GM23338 (cell line): ENCODE measurements around the gene JAZF1. TPM values are rescaled to one million over a fixed set of nuclear protein-coding genes. Genes with fewer than 3 reads are reported as not detected.

Source experiments
- ATAC-seq: fragments of 200-7000 bp; cut with Tn5 transposase; 3 replicates; pipeline ENCODE4 v1.9.1; 2020
- DNase-seq: peaks from one replicate; pipeline ENCODE4 v3.0.0-alpha.2; 2015; ENCODE audit warnings: low spot score
- H2AFZ ChIP-seq: fragments of 200-600 bp; sonication (generic); 2 replicates; pipeline ENCODE4 v1.8.0; 2016; ENCODE audit warnings: antibody characterized with exemption, mild to moderate bottlenecking, moderate library complexity
- H3F3A ChIP-seq: fragments of 200-600 bp; sonication (generic); replicated peaks from 2 replicates; pipeline ENCODE4 v1.8.0; 2017; ENCODE audit warnings: antibody characterized with exemption, mixed run types, low read depth
- H3K27ac ChIP-seq: fragments of 200-600 bp; sonication (generic); 2 replicates; pipeline ENCODE4 v1.6.1; 2016; ENCODE audit warnings: low read depth
- H3K27me3 ChIP-seq: fragments of 200-600 bp; sonication (generic); 2 replicates; pipeline ENCODE4 v1.8.0; 2016; ENCODE audit warnings: mild to moderate bottlenecking, mixed run types, moderate library complexity; ENCODE audit not compliant: insufficient read depth
- H3K36me3 ChIP-seq: fragments of 200-600 bp; sonication (generic); 2 replicates; pipeline ENCODE4 v1.8.0; 2016; ENCODE audit warnings: mild to moderate bottlenecking; ENCODE audit not compliant: insufficient read depth
- H3K4me1 ChIP-seq: fragments of 200-600 bp; sonication (generic); 2 replicates; pipeline ENCODE4 v1.8.0; 2016; ENCODE audit warnings: mild to moderate bottlenecking, moderate library complexity; ENCODE audit not compliant: insufficient read depth
- H3K4me2 ChIP-seq: fragments of 200-600 bp; sonication (generic); 2 replicates; pipeline ENCODE4 v1.7.1; 2017; ENCODE audit warnings: mixed run types
- H3K4me3 ChIP-seq: fragments of 200-600 bp; sonication (generic); 2 replicates; pipeline ENCODE4 v1.6.1; 2016; ENCODE audit warnings: mixed run types
- H3K79me2 ChIP-seq: fragments of 200-600 bp; sonication (generic); replicated peaks from 2 replicates; pipeline ENCODE4 v1.8.0; 2017; ENCODE audit warnings: mild to moderate bottlenecking; ENCODE audit not compliant: insufficient read depth
- H3K9me2 ChIP-seq: fragments of 200-600 bp; sonication (generic); 2 replicates; pipeline ENCODE4 v1.8.0; 2017; ENCODE audit not compliant: insufficient read depth
- H4K20me1 ChIP-seq: fragments of 200-600 bp; sonication (generic); replicated peaks from 2 replicates; pipeline ENCODE4 v1.8.0; 2017; ENCODE audit warnings: mild to moderate bottlenecking; ENCODE audit not compliant: insufficient read depth
- H3K27ac Mint-ChIP-seq: 2 replicates; pipeline ENCODE4 v1.8.0; 2020; ENCODE audit warnings: inconsistent platforms, mild to moderate bottlenecking, moderate library complexity, mixed read lengths
- H3K27me3 Mint-ChIP-seq: 3 replicates; pipeline ENCODE4 v1.8.0; 2022; ENCODE audit warnings: low read depth, mild to moderate bottlenecking, moderate library complexity, mixed read lengths, inconsistent platforms; ENCODE audit not compliant: insufficient read depth, poor library complexity
- H3K36me3 Mint-ChIP-seq: 3 replicates; pipeline ENCODE4 v1.8.0; 2021; ENCODE audit warnings: low read depth, mild to moderate bottlenecking, inconsistent platforms, moderate library complexity, mixed read lengths
- H3K4me1 Mint-ChIP-seq: 3 replicates; pipeline ENCODE4 v1.8.0; 2020; ENCODE audit warnings: mild to moderate bottlenecking, inconsistent platforms, mixed read lengths
- H3K4me3 Mint-ChIP-seq: 3 replicates; pipeline ENCODE4 v1.8.0; 2021; ENCODE audit warnings: moderate library complexity, mild to moderate bottlenecking, inconsistent platforms, mixed read lengths
- H3K9me3 Mint-ChIP-seq: 3 replicates; pipeline ENCODE4 v1.8.0; 2020; ENCODE audit warnings: moderate library complexity, mild to moderate bottlenecking, inconsistent platforms, mixed read lengths
- CREB1 ChIP-seq: fragments of 250-450 bp; sonication (Bioruptor Pico); IDR thresholded peaks from 2 replicates; pipeline ENCODE4 v1.5.0; 2020; ENCODE audit warnings: low read depth, mild to moderate bottlenecking, moderate library complexity
- EZH2 ChIP-seq: fragments of 200-600 bp; sonication (generic); IDR thresholded peaks from one replicate; pipeline ENCODE4 v1.8.0; 2017; ENCODE audit warnings: antibody characterized with exemption, mild to moderate bottlenecking, low read depth; ENCODE audit not compliant: unreplicated experiment
- EZH2phosphoT487 ChIP-seq: fragments of 200-600 bp; sonication (generic); IDR thresholded peaks from one replicate; pipeline ENCODE4 v1.8.1; 2018; ENCODE audit warnings: antibody characterized with exemption; ENCODE audit not compliant: unreplicated experiment
- POLR2AphosphoS5 ChIP-seq: IDR thresholded peaks from 2 replicates; pipeline ENCODE4 v1.6.1; 2016; ENCODE audit warnings: antibody characterized with exemption, low read depth
- STAT1 ChIP-seq: IDR thresholded peaks from one replicate; pipeline ENCODE4 v1.6.1; 2016; ENCODE audit warnings: antibody characterized with exemption; ENCODE audit not compliant: unreplicated experiment
- ZNF331 ChIP-seq: fragments of 250-450 bp; sonication (Bioruptor Pico); IDR thresholded peaks from 2 replicates; pipeline ENCODE4 v1.5.0; 2020; ENCODE audit warnings: low read depth, mild to moderate bottlenecking, moderate library complexity
- polyA plus RNA-seq: library from polyadenylated mRNA; unstranded; fragments of >200 nt; fragmentation: Nextera tagmentation; extraction: Ambion mirVana; gene quantifications from 2 replicates; pipeline ENCODE4 v1.2.1, GENCODE V29; 2016
- total RNA-seq: library from RNA; depleted of rRNA; stranded (reverse); fragments of >200 nt; shearing (Covaris generic); gene quantifications from 2 replicates; pipeline ENCODE4 v1.2.3, GENCODE V29; 2014
- TF ChIP-seq, protein P1 (sequence below): IDR thresholded peaks from one replicate; pipeline ENCODE4 v1.6.1; 2018; ENCODE audit warnings: antibody characterized with exemption; ENCODE audit not compliant: unreplicated experiment

Gene JAZF1
- total and polyA plus RNA-seq, 2 experiments from 2014 or later: 12.2 to 22.2 TPM

DNA sequence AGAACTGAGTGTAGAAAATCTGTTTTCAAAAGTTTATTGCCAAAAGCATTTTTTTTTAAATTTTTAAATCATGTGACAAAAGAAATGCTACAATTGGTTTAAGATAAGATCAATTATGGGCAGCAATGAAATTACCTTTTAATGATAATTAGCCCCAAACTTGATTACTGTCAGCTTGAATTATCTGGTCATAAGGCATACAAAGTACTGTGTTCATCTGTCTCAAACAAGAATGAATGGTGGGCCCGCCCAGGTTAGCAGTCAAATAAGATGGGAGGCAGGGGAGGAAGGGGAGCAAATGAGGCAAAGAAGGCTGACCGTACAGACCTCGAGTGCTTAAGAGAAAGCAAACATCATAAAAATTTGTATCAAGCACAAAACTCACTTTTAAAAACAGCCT is 68.1 kb downstream of the JAZF1 start:
- no peaks in the 10 kb centered on the region; the same call in 2 of the 3 replicates for H3K4me1 Mint-ChIP-seq
- Histone ChIP-seq H3K9me2 (no peaks in the 10 kb centered on the region; the same call in 1 of the 2 replicates), H3K36me3 (no peaks in the 10 kb centered on the region), H4K20me1 (no peaks in the 10 kb centered on the region; the same call in 1 of the 2 replicates), H3K4me1 (no peaks in the 10 kb centered on the region; the same call in 1 of the 2 replicates), H3K79me2 (peaks cover 24% of the 10 kb centered on the region), H2AFZ (no peak overlapping the region), H3K4me2 (no peak overlapping the region), H3F3A (no peaks in the 10 kb centered on the region), H3K27me3 (no peaks in the 10 kb centered on the region), H3K4me3 (no peak overlapping the region), H3K27ac (no peak overlapping the region)
- H3K36me3 Mint-ChIP-seq: no peaks in the 10 kb centered on the region
- no peak overlapping the region for H3K4me3 Mint-ChIP-seq
- no peaks in the 10 kb centered on the region for H3K9me3 Mint-ChIP-seq
- H3K27ac Mint-ChIP-seq: no peak overlapping the region
- TF ChIP-seq, protein P1, sequence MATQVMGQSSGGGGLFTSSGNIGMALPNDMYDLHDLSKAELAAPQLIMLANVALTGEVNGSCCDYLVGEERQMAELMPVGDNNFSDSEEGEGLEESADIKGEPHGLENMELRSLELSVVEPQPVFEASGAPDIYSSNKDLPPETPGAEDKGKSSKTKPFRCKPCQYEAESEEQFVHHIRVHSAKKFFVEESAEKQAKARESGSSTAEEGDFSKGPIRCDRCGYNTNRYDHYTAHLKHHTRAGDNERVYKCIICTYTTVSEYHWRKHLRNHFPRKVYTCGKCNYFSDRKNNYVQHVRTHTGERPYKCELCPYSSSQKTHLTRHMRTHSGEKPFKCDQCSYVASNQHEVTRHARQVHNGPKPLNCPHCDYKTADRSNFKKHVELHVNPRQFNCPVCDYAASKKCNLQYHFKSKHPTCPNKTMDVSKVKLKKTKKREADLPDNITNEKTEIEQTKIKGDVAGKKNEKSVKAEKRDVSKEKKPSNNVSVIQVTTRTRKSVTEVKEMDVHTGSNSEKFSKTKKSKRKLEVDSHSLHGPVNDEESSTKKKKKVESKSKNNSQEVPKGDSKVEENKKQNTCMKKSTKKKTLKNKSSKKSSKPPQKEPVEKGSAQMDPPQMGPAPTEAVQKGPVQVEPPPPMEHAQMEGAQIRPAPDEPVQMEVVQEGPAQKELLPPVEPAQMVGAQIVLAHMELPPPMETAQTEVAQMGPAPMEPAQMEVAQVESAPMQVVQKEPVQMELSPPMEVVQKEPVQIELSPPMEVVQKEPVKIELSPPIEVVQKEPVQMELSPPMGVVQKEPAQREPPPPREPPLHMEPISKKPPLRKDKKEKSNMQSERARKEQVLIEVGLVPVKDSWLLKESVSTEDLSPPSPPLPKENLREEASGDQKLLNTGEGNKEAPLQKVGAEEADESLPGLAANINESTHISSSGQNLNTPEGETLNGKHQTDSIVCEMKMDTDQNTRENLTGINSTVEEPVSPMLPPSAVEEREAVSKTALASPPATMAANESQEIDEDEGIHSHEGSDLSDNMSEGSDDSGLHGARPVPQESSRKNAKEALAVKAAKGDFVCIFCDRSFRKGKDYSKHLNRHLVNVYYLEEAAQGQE: no peak
- TF ChIP-seq EZH2phosphoT487 (no peak), POLR2AphosphoS5 (no peak), CREB1 (CRISPR knock-in tag) (no peak), EZH2 (no peak)
- no peak for DNase-seq
- no peak for ATAC-seq
- no peaks in the 10 kb centered on the region for H3K27me3 Mint-ChIP-seq

DNA sequence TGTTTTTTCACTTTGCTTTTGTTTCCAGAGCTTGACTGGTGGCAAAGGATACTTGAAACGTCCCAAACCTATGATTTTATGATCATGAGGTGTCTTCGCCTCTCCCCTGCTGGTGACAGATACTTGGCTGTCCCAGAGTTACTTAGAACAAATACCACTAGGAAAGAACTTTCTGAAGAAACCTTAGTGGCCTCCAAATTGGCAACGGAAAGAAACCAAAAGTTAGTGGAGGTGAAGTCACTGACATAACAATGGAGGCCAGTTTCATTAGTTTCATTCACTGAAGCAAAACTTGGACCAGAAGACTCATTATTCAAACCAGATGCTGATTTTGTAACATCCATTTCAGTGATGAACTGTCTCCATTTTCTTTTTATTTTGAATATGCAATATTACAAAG is 68.6 kb downstream of the JAZF1 start:
- Histone ChIP-seq H3K79me2 (peaks cover 28% of the 10 kb centered on the region), H3K4me2 (no peak overlapping the region), H4K20me1 (no peaks in the 10 kb centered on the region; the same call in 1 of the 2 replicates), H3F3A (no peaks in the 10 kb centered on the region), H3K9me2 (no peaks in the 10 kb centered on the region; the same call in 1 of the 2 replicates), H3K36me3 (no peaks in the 10 kb centered on the region), H3K4me3 (no peak overlapping the region), H3K27ac (no peak overlapping the region; the same call in 1 of the 2 replicates), H2AFZ (no peak overlapping the region), H3K4me1 (peaks cover 4% of the 10 kb centered on the region), H3K27me3 (no peaks in the 10 kb centered on the region)
- H3K4me1 Mint-ChIP-seq: no peaks in the 10 kb centered on the region; the same call in 2 of the 3 replicates
- TF ChIP-seq ZNF331 (CRISPR knock-in tag): no peak
- no peak for ATAC-seq
- no peak for DNase-seq
- no peaks in the 10 kb centered on the region for H3K9me3 Mint-ChIP-seq
- H3K27ac Mint-ChIP-seq: no peak overlapping the region
- H3K36me3 Mint-ChIP-seq: no peaks in the 10 kb centered on the region
- H3K27me3 Mint-ChIP-seq: no peaks in the 10 kb centered on the region
- no peak overlapping the region for H3K4me3 Mint-ChIP-seq

DNA sequence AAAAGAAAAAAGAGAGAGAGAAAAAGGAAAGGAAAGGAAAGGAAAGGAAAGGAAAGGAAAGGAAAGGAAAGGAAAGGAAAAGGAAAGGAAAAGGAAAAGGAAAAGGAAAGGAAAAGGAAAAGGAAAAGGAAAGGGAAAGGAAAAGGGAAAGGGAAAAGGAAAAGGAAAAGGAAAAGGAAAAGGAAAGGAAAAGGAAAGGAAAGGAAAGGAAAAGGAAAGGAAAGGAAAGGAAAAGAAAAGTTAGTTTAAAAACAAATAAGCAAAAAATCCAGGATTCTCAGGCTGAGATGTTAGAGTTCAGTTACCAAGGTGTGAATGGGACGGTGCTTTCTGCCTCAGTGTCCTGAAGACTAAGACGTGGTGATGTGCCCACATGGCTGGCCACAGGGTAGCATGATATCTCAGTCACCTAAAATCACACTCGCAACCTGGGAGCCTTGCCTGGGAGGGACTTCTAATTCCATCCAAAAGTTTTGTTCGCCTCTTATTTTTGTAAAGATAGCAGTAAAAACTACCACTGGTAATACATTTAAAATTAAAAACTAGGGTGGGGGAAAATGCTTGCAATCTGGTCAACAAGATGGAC is 70.1 kb downstream of the JAZF1 start:
- DNase-seq: no peak
- H3K4me3 Mint-ChIP-seq: no peak overlapping the region
- H3K27me3 ChIP-seq: no peaks in the 10 kb centered on the region
- H3K4me2 ChIP-seq: no peak overlapping the region
- H3K79me2 ChIP-seq: peaks cover 39% of the 10 kb centered on the region
- no peaks in the 10 kb centered on the region; the same call in 1 of the 2 replicates for H3K9me2 ChIP-seq
- no peaks in the 10 kb centered on the region for H3K36me3 ChIP-seq
- H3K4me1 Mint-ChIP-seq: peaks cover 7% of the 10 kb centered on the region
- H3K9me3 Mint-ChIP-seq: no peaks in the 10 kb centered on the region
- H3K4me3 ChIP-seq: no peak overlapping the region
- ATAC-seq: no peak
- no peak overlapping the region for H3K27ac ChIP-seq
- no peak for TF ChIP-seq EZH2phosphoT487
- TF ChIP-seq, protein P1: no peak
- no peak for TF ChIP-seq STAT1
- H3K27ac Mint-ChIP-seq: no peak overlapping the region
- no peaks in the 10 kb centered on the region for H3F3A ChIP-seq
- peaks cover 19% of the 10 kb centered on the region for H3K4me1 ChIP-seq
- no peaks in the 10 kb centered on the region for H3K27me3 Mint-ChIP-seq
- no peak overlapping the region for H2AFZ ChIP-seq
- no peaks in the 10 kb centered on the region for H3K36me3 Mint-ChIP-seq
- H4K20me1 ChIP-seq: no peaks in the 10 kb centered on the region; the same call in 1 of the 2 replicates
